Fibroblast of skin of scalp (primary cell): ENCODE measurements around the gene RNU1-3.

ENCODE experiments used
- DNase-seq: peaks from one replicate; pipeline ENCODE4 v3.0.0-alpha.2; 2013

The RNU1-3 gene

GRCh38 chr1:16617778-16618580, 48.8 kb downstream of the RNU1-3 start:
- no peak for DNase-seq

- DNase-seq: no peak
Measured at GRCh38 chr1:16617114-16617631, 49.6 kb downstream of the RNU1-3 start.
